ENCODE measurements around the gene RNPEPL1. TPM values are rescaled to one million over a fixed set of nuclear protein-coding genes. Genes with fewer than 3 reads are reported as not detected.

The RNPEPL1 gene
- total and polyA plus RNA-seq, 2 experiments from 2014 or later: 46.3 to 57.2 TPM

GRCh38 chr2:240618776-240619175 is 50.5 kb downstream of the RNPEPL1 start:
- Histone ChIP-seq H3K4me1 (ENCODE audit: insufficient read depth) (no peaks in the 10 kb centered on the region), H3K4me3 (no peak overlapping the region), H3K9me3 (ENCODE audit: low read depth) (no peaks in the 10 kb centered on the region), H3K79me2 (no peaks in the 10 kb centered on the region), H3K36me3 (replicated peaks; ENCODE audit: insufficient read depth, low read depth) (no peaks in the 10 kb centered on the region), H4K20me1 (ENCODE audit: insufficient read depth, poor library complexity, severe bottlenecking) (no peaks in the 10 kb centered on the region), H3K4me2 (no peak overlapping the region), H2AFZ (no peak overlapping the region), H3K9me2 (replicated peaks; ENCODE audit: insufficient read depth) (no peaks in the 10 kb centered on the region), H3K27me3 (no peaks in the 10 kb centered on the region), H3K27ac (no peak overlapping the region)
- WGBS (ENCODE audit: low lambda C conversion rate, missing lambda C conversion rate): 85% methylated on average over 6 of the region's 6 CpGs
- no peak for TF ChIP-seq CTCF (IDR thresholded peaks at IDR 0.05; ENCODE audit: poor library complexity)
- TF ChIP-seq EZH2phosphoT487 (IDR thresholded peaks at IDR 0.05; ENCODE audit: low read depth, severe bottlenecking, unreplicated experiment): no peak
- no peak for TF ChIP-seq EZH2 (IDR thresholded peaks at IDR 0.05; ENCODE audit: borderline replicate concordance)
- no peak for DNase-seq (ENCODE audit: low spot score)

- Histone ChIP-seq H3K9me3 (ENCODE audit: low read depth) (no peaks in the 10 kb centered on the region), H3K4me1 (ENCODE audit: insufficient read depth) (no peaks in the 10 kb centered on the region), H3K36me3 (replicated peaks; ENCODE audit: insufficient read depth, low read depth) (no peaks in the 10 kb centered on the region), H3K79me2 (no peaks in the 10 kb centered on the region), H2AFZ (no peak overlapping the region), H3K4me2 (no peak overlapping the region), H3K27me3 (no peaks in the 10 kb centered on the region), H3K4me3 (no peak overlapping the region), H4K20me1 (ENCODE audit: insufficient read depth, poor library complexity, severe bottlenecking) (no peaks in the 10 kb centered on the region), H3K9me2 (replicated peaks; ENCODE audit: insufficient read depth) (no peaks in the 10 kb centered on the region), H3K27ac (no peak overlapping the region)
- WGBS (ENCODE audit: low lambda C conversion rate, missing lambda C conversion rate): 87% methylated on average over 19 of the region's 19 CpGs
- TF ChIP-seq CTCF (IDR thresholded peaks at IDR 0.05; ENCODE audit: poor library complexity) (no peak), EZH2phosphoT487 (IDR thresholded peaks at IDR 0.05; ENCODE audit: low read depth, severe bottlenecking, unreplicated experiment) (no peak), EZH2 (IDR thresholded peaks at IDR 0.05; ENCODE audit: borderline replicate concordance) (no peak)
- DNase-seq (ENCODE audit: low spot score): no peak
These were observed 51.3 kb downstream of the RNPEPL1 start for GRCh38 chr2:240619506-240620148.

- Histone ChIP-seq H3K36me3 (replicated peaks; ENCODE audit: insufficient read depth, low read depth) (no peaks in the 10 kb centered on the region), H3K4me2 (no peak overlapping the region), H3K27me3 (no peaks in the 10 kb centered on the region), H2AFZ (no peak overlapping the region), H3K9me2 (replicated peaks; ENCODE audit: insufficient read depth) (no peaks in the 10 kb centered on the region), H3K4me3 (no peak overlapping the region), H3K79me2 (no peaks in the 10 kb centered on the region), H3K4me1 (ENCODE audit: insufficient read depth) (no peaks in the 10 kb centered on the region), H3K9me3 (ENCODE audit: low read depth) (no peaks in the 10 kb centered on the region), H4K20me1 (ENCODE audit: insufficient read depth, poor library complexity, severe bottlenecking) (no peaks in the 10 kb centered on the region), H3K27ac (no peak overlapping the region)
- DNase-seq (ENCODE audit: low spot score): no peak
- WGBS (ENCODE audit: low lambda C conversion rate, missing lambda C conversion rate): 92% methylated on average over 5 of the region's 13 CpGs
- TF ChIP-seq CTCF (IDR thresholded peaks at IDR 0.05; ENCODE audit: poor library complexity): no peak
- no peak for TF ChIP-seq EZH2 (IDR thresholded peaks at IDR 0.05; ENCODE audit: borderline replicate concordance)
- no peak for TF ChIP-seq EZH2phosphoT487 (IDR thresholded peaks at IDR 0.05; ENCODE audit: low read depth, severe bottlenecking, unreplicated experiment)
These were observed 52.0 kb downstream of the RNPEPL1 start for GRCh38 chr2:240620149-240620731.

Data from hepatocyte (in vitro differentiated cells).